Esophagus squamous epithelium (tissue), 4 donors: Measurements from ENCODE around the gene QSER1.

ENCODE experiments used
- CTCF ChIP-seq, 6 experiments: fragments of 450-650 bp in 4 of 6; fragments of 200-600 bp in 2 of 6; sonication (generic) in 2 of 6; IDR thresholded peaks; one replicate each; pipeline ENCODE4 v1.5.1; 2016 to 2019; ENCODE audit warnings: antibody characterized with exemption in 6 of 6, mild to moderate bottlenecking in 4 of 6, moderate library complexity in 4 of 6
- POLR2A ChIP-seq, 4 donors: fragments of 450-650 bp; IDR thresholded peaks; one replicate each; pipeline ENCODE4 v1.6.1; 2017; ENCODE audit warnings: antibody characterized with exemption in 4 of 4, mild to moderate bottlenecking in 4 of 4, moderate library complexity in 3 of 4

GRCh38 chr11:32849761-32850160, 42.9 kb upstream of the QSER1 start:
- TF ChIP-seq CTCF (IDR thresholded peaks at IDR 0.05) = no peak
- no peak for TF ChIP-seq POLR2A (IDR thresholded peaks at IDR 0.05)
